T-helper 9 cell (primary cell): ENCODE measurements around the gene FNDC3B.

Experiments used
- DNase-seq: peaks from one replicate; pipeline ENCODE4 v3.0.0-alpha.2; 2020

The FNDC3B gene

GRCh38 chr3:172056416-172056815 is 17.0 kb downstream of the FNDC3B start:
- DNase-seq = no peak

- no peak for DNase-seq
These were observed 17.7 kb downstream of the FNDC3B start for GRCh38 chr3:172057059-172057458.

GRCh38 chr3:172057624-172058327 is 18.4 kb downstream of the FNDC3B start:
- no peak for DNase-seq

GRCh38 chr3:172059532-172059931 is 20.2 kb downstream of the FNDC3B start:
- no peak for DNase-seq

GRCh38 chr3:172060234-172060633 is 20.9 kb downstream of the FNDC3B start:
- DNase-seq = no peak

GRCh38 chr3:172061724-172062184 is 22.4 kb downstream of the FNDC3B start:
- no peak for DNase-seq

GRCh38 chr3:172062761-172063160 is 23.4 kb downstream of the FNDC3B start:
- no peak for DNase-seq

- no peak for DNase-seq
These were observed 24.4 kb downstream of the FNDC3B start for GRCh38 chr3:172063456-172064432.

GRCh38 chr3:172065527-172065926 is 26.1 kb downstream of the FNDC3B start:
- no peak for DNase-seq

GRCh38 chr3:172065967-172066762 is 26.8 kb downstream of the FNDC3B start:
- no peak for DNase-seq

GRCh38 chr3:172066880-172067796 is 27.8 kb downstream of the FNDC3B start:
- no peak for DNase-seq

GRCh38 chr3:172067837-172068440 is 28.6 kb downstream of the FNDC3B start:
- no peak for DNase-seq

- DNase-seq = no peak
These were observed 29.6 kb downstream of the FNDC3B start for GRCh38 chr3:172068977-172069376.

GRCh38 chr3:172069478-172069877 is 30.1 kb downstream of the FNDC3B start:
- DNase-seq = no peak

GRCh38 chr3:172070269-172070668 is 30.9 kb downstream of the FNDC3B start:
- no peak for DNase-seq

GRCh38 chr3:172070802-172071201 is 31.4 kb downstream of the FNDC3B start:
- no peak for DNase-seq

- DNase-seq = no peak
These were observed 32.5 kb downstream of the FNDC3B start for GRCh38 chr3:172071780-172072330.

GRCh38 chr3:172072543-172072942 is 33.2 kb downstream of the FNDC3B start:
- no peak for DNase-seq

GRCh38 chr3:172073262-172073915 is 34.0 kb downstream of the FNDC3B start:
- DNase-seq = no peak

- no peak for DNase-seq
These were observed 34.7 kb downstream of the FNDC3B start for GRCh38 chr3:172074032-172074431.
